ENCODE data around the gene POLR2E.

The POLR2E gene

GRCh38 chr19:1063909-1064660, 31.1 kb downstream of the POLR2E start:
- DNase-seq, result no peak

DNA sequence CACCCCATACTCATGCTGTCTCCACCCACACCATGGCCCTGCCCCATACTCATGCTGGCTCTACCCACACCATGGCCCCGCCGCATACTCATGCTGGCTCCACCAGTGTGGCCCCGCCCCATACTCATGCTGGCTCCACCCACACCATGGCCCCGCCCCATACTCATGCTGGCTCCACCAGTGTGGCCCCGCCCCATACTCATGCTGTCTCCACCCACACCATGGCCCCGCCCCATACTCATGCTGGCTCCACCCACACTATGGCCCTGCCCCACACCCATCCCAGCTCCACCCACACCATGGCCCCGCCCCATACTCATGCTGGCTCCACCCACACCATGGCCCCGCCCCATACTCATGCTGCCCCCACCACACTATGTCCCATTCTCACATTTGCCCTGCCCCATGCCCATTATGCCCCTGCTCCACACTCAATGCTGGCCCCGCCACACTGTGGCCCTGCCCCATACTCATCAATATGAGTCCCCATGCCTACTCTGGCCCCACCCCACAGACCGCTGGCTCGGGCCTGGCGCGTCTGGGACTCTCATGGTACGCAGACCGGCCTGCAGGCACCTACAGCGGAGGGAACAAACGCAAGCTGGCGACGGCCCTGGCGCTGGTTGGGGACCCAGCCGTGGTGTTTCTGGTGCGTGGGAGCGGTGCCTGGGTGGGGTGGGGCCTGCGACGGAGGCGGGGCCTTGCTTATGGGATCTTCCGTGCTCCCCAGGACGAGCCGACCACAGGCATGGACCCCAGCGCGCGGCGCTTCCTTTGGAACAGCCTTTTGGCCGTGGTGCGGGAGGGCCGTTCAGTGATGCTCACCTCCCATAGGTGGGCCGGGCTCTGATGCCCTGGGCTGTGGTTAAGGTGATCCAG, 31.9 kb downstream of the POLR2E start:
- peak; percentile 63 to 74 (median 74) for DNase-seq

- no peak for DNase-seq
Measured at GRCh38 chr19:1062387-1063029, 32.7 kb downstream of the POLR2E start.

- DNase-seq, result no peak
Measured at GRCh38 chr19:1061987-1062386, 33.2 kb downstream of the POLR2E start.

- no peak for DNase-seq
Measured at GRCh38 chr19:1060689-1061088, 34.5 kb downstream of the POLR2E start.

DNA sequence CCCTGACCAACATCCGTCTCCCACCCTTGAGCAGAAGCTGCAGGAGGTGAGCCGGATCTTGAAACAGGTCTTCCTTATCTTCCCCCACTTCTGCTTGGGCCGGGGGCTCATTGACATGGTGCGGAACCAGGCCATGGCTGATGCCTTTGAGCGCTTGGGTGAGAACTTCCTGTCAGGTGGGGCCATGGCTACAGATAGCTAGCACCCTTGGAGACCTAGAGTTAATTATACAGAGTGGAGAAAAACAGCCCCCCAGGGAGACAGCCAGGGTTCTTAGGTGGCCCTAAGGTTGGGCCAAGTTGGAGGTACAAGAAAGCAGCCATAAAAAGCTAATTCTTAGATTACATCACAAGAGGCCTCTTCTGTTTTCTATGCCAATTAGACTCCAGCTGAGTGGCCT, 37.1 kb downstream of the POLR2E start:
- no peak for DNase-seq

DNA sequence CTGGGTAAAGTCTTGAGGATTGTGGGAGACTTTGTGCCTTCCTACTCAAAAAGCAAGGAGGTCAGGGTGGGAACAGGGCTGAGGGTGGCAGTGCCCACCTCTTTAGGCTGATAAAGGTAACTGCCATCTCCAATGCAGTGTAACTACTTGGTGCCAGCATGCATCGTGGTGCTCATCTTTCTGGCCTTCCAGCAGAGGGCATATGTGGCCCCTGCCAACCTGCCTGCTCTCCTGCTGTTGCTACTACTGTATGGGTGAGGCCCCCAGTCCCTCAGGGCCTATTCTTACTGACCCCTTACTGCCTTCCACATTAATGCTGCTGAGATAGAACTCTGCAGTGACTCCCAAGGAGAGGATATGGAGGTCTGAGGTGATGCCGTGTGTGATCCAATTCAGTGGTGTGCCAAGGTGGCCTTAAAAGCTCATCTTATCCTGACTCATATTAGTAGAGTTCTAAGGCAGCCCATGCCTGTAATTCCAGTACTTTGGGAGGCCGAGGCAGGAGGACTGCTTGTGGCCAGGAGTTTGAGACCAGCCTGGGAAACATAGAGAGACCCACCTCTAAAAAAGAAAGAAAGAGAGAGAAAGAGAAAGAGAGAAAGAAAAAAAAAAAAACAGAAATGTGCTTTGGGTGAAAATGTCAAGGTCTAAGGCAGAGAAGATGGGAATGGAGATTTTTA, 37.9 kb downstream of the POLR2E start:
- peak; percentile 39 to 46 (median 40) for DNase-seq

GRCh38 chr19:1055886-1056620, 39.1 kb downstream of the POLR2E start:
- no peak for DNase-seq

DNA sequence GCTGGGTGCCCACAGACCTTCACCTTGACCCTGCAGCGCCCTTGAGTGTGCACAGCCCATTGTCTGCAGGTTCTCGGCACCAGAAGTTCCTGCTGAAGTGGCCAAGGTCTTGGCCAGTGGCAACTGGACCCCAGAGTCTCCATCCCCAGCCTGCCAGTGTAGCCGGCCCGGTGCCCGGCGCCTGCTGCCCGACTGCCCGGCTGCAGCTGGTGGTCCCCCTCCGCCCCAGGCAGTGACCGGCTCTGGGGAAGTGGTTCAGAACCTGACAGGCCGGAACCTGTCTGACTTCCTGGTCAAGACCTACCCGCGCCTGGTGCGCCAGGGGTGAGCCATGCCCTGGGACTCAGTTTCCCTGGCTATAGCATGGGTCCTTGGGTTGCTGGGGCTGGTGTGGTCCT, 40.1 kb downstream of the POLR2E start:
- DNase-seq, result no peak

GRCh38 chr19:1054102-1055027, 40.8 kb downstream of the POLR2E start:
- no peak for DNase-seq

GRCh38 chr19:1053176-1054101, 41.7 kb downstream of the POLR2E start:
- no peak for DNase-seq

DNA sequence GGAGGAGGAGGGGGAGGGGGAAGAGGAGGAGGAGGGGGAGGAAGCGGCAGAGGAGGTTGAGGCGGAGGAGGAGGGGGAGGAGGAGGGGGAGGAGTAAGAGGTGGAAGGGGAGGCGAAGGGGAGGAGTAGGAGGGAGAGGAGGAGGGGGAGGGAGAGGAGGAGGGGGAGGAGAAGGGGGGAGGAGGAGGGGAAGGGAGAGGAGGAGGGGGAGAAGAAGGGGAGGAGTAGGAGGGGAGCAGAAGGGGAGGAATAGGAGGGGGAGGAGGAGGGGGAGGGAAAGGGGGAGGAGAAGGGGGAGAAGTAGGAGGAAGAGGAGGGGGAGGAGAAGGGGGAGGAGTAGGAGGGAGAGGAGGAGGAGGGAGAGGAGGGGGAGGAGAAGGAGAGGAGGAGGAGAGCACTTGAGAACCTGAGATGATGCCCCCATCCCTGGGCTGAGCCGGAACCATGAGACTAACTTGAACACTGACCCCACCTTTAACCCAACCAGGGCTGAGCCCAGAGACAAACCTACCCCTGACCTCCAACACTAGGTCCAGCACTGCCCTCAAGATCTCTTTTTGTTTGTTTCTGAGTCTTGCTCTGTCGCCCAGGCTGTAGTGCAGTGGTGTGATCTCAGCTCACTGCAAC, 42.7 kb downstream of the POLR2E start:
- DNase-seq, result no peak

GRCh38 chr19:1051791-1052190, 43.4 kb downstream of the POLR2E start:
- DNase-seq, result no peak

- DNase-seq, result no peak
Measured at GRCh38 chr19:1050989-1051788, 44.0 kb downstream of the POLR2E start.

GRCh38 chr19:1049800-1050199, 45.4 kb downstream of the POLR2E start:
- DNase-seq, result no peak

GRCh38 chr19:1049106-1049505, 46.1 kb downstream of the POLR2E start:
- no peak for DNase-seq

DNA sequence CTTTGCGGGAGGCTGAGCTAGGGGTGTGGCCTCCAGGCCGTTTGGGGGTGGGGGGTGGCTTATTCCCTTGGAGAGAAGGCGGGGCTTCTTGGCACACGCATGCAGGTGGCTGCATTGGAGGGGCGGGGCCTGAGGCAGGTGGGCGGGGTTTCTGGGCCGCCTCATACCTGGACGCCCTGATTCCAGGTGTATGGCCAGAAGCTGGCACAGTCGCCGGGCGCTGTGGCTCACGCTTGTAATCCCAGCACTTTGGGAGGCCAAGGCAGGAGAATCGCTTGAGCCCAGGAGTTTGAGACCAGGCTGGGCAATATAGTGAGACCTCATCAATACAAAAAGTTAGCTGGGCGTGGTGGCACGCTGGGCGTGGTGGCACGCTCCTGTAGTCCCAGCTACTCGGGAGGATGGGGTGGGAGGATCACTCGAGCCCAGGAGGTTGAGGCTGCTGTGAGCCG, 47.5 kb downstream of the POLR2E start:
- DNase-seq, result no peak
